ENCODE data around the gene TMEM201.

DNA sequence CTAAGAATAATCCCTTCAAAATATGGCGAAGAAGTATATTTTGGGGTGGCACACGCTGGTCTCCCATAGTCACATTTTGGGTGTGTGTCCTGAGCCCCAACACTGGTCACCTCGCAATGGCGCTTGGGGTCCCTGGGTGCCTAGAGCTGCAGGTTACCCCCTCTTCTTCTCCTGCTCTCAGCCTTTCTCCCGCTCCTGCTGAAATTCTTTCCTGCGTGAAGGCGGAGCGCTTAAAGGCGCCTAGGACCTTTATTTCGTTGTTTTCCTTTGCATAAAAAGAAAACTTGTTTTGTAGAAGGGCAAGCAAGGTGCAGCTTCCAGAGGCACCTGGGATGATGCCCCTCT lies 62.5 kb downstream of the TMEM201 start:
- TF ChIP-seq EP300 (IDR thresholded peaks at IDR 0.05): no peak
- no peak for TF ChIP-seq POLR2A (IDR thresholded peaks at IDR 0.05)
- TF ChIP-seq, protein P1, sequence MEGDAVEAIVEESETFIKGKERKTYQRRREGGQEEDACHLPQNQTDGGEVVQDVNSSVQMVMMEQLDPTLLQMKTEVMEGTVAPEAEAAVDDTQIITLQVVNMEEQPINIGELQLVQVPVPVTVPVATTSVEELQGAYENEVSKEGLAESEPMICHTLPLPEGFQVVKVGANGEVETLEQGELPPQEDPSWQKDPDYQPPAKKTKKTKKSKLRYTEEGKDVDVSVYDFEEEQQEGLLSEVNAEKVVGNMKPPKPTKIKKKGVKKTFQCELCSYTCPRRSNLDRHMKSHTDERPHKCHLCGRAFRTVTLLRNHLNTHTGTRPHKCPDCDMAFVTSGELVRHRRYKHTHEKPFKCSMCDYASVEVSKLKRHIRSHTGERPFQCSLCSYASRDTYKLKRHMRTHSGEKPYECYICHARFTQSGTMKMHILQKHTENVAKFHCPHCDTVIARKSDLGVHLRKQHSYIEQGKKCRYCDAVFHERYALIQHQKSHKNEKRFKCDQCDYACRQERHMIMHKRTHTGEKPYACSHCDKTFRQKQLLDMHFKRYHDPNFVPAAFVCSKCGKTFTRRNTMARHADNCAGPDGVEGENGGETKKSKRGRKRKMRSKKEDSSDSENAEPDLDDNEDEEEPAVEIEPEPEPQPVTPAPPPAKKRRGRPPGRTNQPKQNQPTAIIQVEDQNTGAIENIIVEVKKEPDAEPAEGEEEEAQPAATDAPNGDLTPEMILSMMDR (IDR thresholded peaks at IDR 0.05): no peak
- TF ChIP-seq POLR2AphosphoS5 (IDR thresholded peaks at IDR 0.05): no peak
